Fibroblast of gingiva (primary cell): Measurements from ENCODE around the gene EXTL1.

Source experiments
- DNase-seq: peaks from one replicate; pipeline ENCODE4 v3.0.0-alpha.2; 2011; ENCODE audit warnings: low read depth

EXTL1 gene

GRCh38 chr1:26041978-26042377 lies 20.4 kb downstream of the EXTL1 start:
- no peak for DNase-seq

GRCh38 chr1:26043765-26044164 lies 22.2 kb downstream of the EXTL1 start:
- DNase-seq: no peak

GRCh38 chr1:26044414-26044813 lies 22.8 kb downstream of the EXTL1 start:
- DNase-seq: no peak

GRCh38 chr1:26044971-26045721 lies 23.6 kb downstream of the EXTL1 start:
- DNase-seq: no peak

GRCh38 chr1:26045722-26046245 lies 24.2 kb downstream of the EXTL1 start, which contains the start of gene SLC30A2:
Gene SLC30A2 (minus strand): TSS chr1:26046118. CDS start chr1:26045896, 222 bp downstream.
- DNase-seq: no peak

- no peak for DNase-seq
Observed at GRCh38 chr1:26046246-26047095, 24.9 kb downstream of the EXTL1 start.

GRCh38 chr1:26047278-26047874 lies 25.8 kb downstream of the EXTL1 start:
- DNase-seq: no peak

GRCh38 chr1:26049531-26050247 lies 28.1 kb downstream of the EXTL1 start:
- DNase-seq: no peak

- no peak for DNase-seq
Observed at GRCh38 chr1:26050248-26050640, 28.7 kb downstream of the EXTL1 start.

GRCh38 chr1:26053718-26054560 lies 32.4 kb downstream of the EXTL1 start:
- no peak for DNase-seq

GRCh38 chr1:26055041-26055440 lies 33.5 kb downstream of the EXTL1 start:
- no peak for DNase-seq

GRCh38 chr1:26057189-26057588 lies 35.6 kb downstream of the EXTL1 start:
- DNase-seq: no peak

GRCh38 chr1:26058052-26058595 lies 36.5 kb downstream of the EXTL1 start:
- DNase-seq: no peak

- no peak for DNase-seq
Observed at GRCh38 chr1:26059906-26060305, 38.3 kb downstream of the EXTL1 start.

- DNase-seq: no peak
Observed at GRCh38 chr1:26060832-26061574, 39.4 kb downstream of the EXTL1 start.

GRCh38 chr1:26064553-26064952 lies 43.0 kb downstream of the EXTL1 start:
- DNase-seq: no peak

- no peak for DNase-seq
Observed at GRCh38 chr1:26066160-26066559, 44.6 kb downstream of the EXTL1 start.

GRCh38 chr1:26066857-26067256 lies 45.3 kb downstream of the EXTL1 start:
- no peak for DNase-seq

- no peak for DNase-seq
Observed at GRCh38 chr1:26067432-26067911, 45.9 kb downstream of the EXTL1 start, which contains the start of gene TRIM63. Gene TRIM63 (minus strand): TSS chr1:26067630. CDS start chr1:26067494, 136 bp downstream.

- DNase-seq: no peak
Observed at GRCh38 chr1:26069941-26070295, 48.3 kb downstream of the EXTL1 start.
